Immature natural killer cell (primary cell): Measurements from ENCODE around the gene DHRS3. TPM values are rescaled to one million over a fixed set of nuclear protein-coding genes. Genes with fewer than 3 reads are reported as not detected.

Experiments used
- DNase-seq, 3 donors: peaks; one replicate each; pipeline ENCODE4 v3.0.0; 2022; ENCODE audit warnings: mixed read lengths in 1 of 3
- H3K27ac Mint-ChIP-seq, 6 donors: one replicate each; pipeline ENCODE4 v1.8.0; 2020; ENCODE audit warnings: mixed read lengths in 6 of 6, mild to moderate bottlenecking in 5 of 6, inconsistent platforms in 4 of 6, moderate library complexity in 3 of 6
- H3K27me3 Mint-ChIP-seq, 3 donors: one replicate each; pipeline ENCODE4 v1.8.0; 2020 to 2021; ENCODE audit warnings: low read depth in 3 of 3, mild to moderate bottlenecking in 3 of 3, mixed read lengths in 3 of 3, moderate library complexity in 3 of 3, inconsistent platforms in 1 of 3
- H3K36me3 Mint-ChIP-seq, 3 donors: one replicate each; pipeline ENCODE4 v1.8.0; 2020; ENCODE audit warnings: mixed read lengths in 3 of 3, inconsistent platforms in 2 of 3, mild to moderate bottlenecking in 2 of 3
- H3K4me1 Mint-ChIP-seq, 2 donors: one replicate each; pipeline ENCODE4 v1.8.0; 2020; ENCODE audit warnings: inconsistent platforms in 2 of 2, mild to moderate bottlenecking in 2 of 2, mixed read lengths in 2 of 2, moderate library complexity in 1 of 2
- H3K4me3 Mint-ChIP-seq, 5 donors: one replicate each; pipeline ENCODE4 v1.8.0; 2020; ENCODE audit warnings: mild to moderate bottlenecking in 5 of 5, mixed read lengths in 5 of 5, inconsistent platforms in 3 of 5, moderate library complexity in 3 of 5
- H3K9me3 Mint-ChIP-seq, 6 donors: one replicate each; pipeline ENCODE4 v1.8.0; 2020; ENCODE audit warnings: mild to moderate bottlenecking in 6 of 6, mixed read lengths in 6 of 6, inconsistent platforms in 4 of 6, moderate library complexity in 3 of 6
- polyA plus RNA-seq, 3 donors: library from polyadenylated mRNA; unstranded; fragments of 300-500 nt; fragmentation: Illumina TruSeq; gene quantifications; one replicate each; pipeline ENCODE4 v1.2.3, GENCODE V29; 2021

DHRS3 gene
- polyA plus RNA-seq, 3 donors from 2014 or later = 70.3 to 116 (median 74.3) TPM

- Mint-ChIP-seq H3K36me3 (no peaks in the 10 kb centered on the region), H3K4me1 (peaks cover 19 to 22% of the 10 kb centered on the region in 2 donors), H3K4me3 (no peak overlapping the region), H3K27ac (no peak overlapping the region), H3K27me3 (peaks cover 1 to 6% (median 2%) of the 10 kb centered on the region in 3 donors), H3K9me3 (no peaks in the 10 kb centered on the region)
- no peak for DNase-seq
These were observed 13.6 kb upstream of the DHRS3 start for GRCh38 chr1:12631571-12631970.

- peaks cover 19 to 22% of the 10 kb centered on the region in 2 donors for H3K4me1 Mint-ChIP-seq
- H3K27me3 Mint-ChIP-seq = peaks cover 1 to 7% (median 2%) of the 10 kb centered on the region in 3 donors
- H3K36me3 Mint-ChIP-seq = no peaks in the 10 kb centered on the region
These were observed 13.0 kb upstream of the DHRS3 start for GRCh38 chr1:12630946-12631530.

GRCh38 chr1:12629985-12630760 is 12.2 kb upstream of the DHRS3 start:
- H3K4me3 Mint-ChIP-seq = no peak overlapping the region
- no peak for DNase-seq
- H3K36me3 Mint-ChIP-seq = no peaks in the 10 kb centered on the region
- peaks cover 19 to 22% of the 10 kb centered on the region in 2 donors for H3K4me1 Mint-ChIP-seq
- H3K27ac Mint-ChIP-seq = no peak overlapping the region
- peaks cover 1 to 8% (median 2%) of the 10 kb centered on the region in 3 donors for H3K27me3 Mint-ChIP-seq
- no peaks in the 10 kb centered on the region for H3K9me3 Mint-ChIP-seq

More at GRCh38 chr1:12630946-12631530, 13.0 kb upstream of the DHRS3 start:
- no peak for DNase-seq
- Mint-ChIP-seq H3K9me3 (no peaks in the 10 kb centered on the region), H3K27ac (no peak overlapping the region), H3K4me3 (no peak overlapping the region)

- no peak for DNase-seq
- peaks cover 19 to 22% of the 10 kb centered on the region in 2 donors for H3K4me1 Mint-ChIP-seq
- no peaks in the 10 kb centered on the region for H3K9me3 Mint-ChIP-seq
- H3K27ac Mint-ChIP-seq = no peak overlapping the region
- H3K4me3 Mint-ChIP-seq = no peak overlapping the region
- peaks cover 1 to 8% (median 2%) of the 10 kb centered on the region in 3 donors for H3K27me3 Mint-ChIP-seq
- H3K36me3 Mint-ChIP-seq = no peaks in the 10 kb centered on the region
These were observed 11.5 kb upstream of the DHRS3 start for GRCh38 chr1:12629511-12629956.

- H3K27ac Mint-ChIP-seq = no peak overlapping the region
- DNase-seq = no peak
- H3K4me3 Mint-ChIP-seq = no peak overlapping the region
- peaks cover 0 to 8% (median 5%) of the 10 kb centered on the region in 3 donors for H3K27me3 Mint-ChIP-seq
- H3K4me1 Mint-ChIP-seq = peaks cover 6 to 7% of the 10 kb centered on the region in 2 donors
- no peaks in the 10 kb centered on the region for H3K9me3 Mint-ChIP-seq
- H3K36me3 Mint-ChIP-seq = no peaks in the 10 kb centered on the region
These were observed 9.3 kb upstream of the DHRS3 start for GRCh38 chr1:12627296-12627695.

- peaks cover 0 to 8% (median 5%) of the 10 kb centered on the region in 3 donors for H3K27me3 Mint-ChIP-seq
- no peaks in the 10 kb centered on the region for H3K36me3 Mint-ChIP-seq
- no peak overlapping the region for H3K27ac Mint-ChIP-seq
- DNase-seq = no peak
- H3K4me1 Mint-ChIP-seq = peaks cover 6% of the 10 kb centered on the region in 2 donors
- no peaks in the 10 kb centered on the region for H3K9me3 Mint-ChIP-seq
- no peak overlapping the region for H3K4me3 Mint-ChIP-seq
These were observed 8.9 kb upstream of the DHRS3 start for GRCh38 chr1:12626888-12627287.

- Mint-ChIP-seq H3K27me3 (peaks cover 5 to 10% (median 8%) of the 10 kb centered on the region in 3 donors), H3K4me1 (peaks cover 15 to 19% of the 10 kb centered on the region in 2 donors), H3K4me3 (no peak overlapping the region), H3K9me3 (no peaks in the 10 kb centered on the region), H3K27ac (no peak overlapping the region), H3K36me3 (no peaks in the 10 kb centered on the region)
- DNase-seq = no peak
These were observed 7.3 kb upstream of the DHRS3 start for GRCh38 chr1:12625276-12625675.

GRCh38 chr1:12622506-12622905 is 4.5 kb upstream of the DHRS3 start:
- peaks cover 34 to 37% of the 10 kb centered on the region in 2 donors for H3K4me1 Mint-ChIP-seq
- H3K9me3 Mint-ChIP-seq = no peaks in the 10 kb centered on the region
- H3K27me3 Mint-ChIP-seq = peaks cover 21 to 27% (median 22%) of the 10 kb centered on the region in 3 donors
- H3K36me3 Mint-ChIP-seq = no peaks in the 10 kb centered on the region
- no peak overlapping the region for H3K4me3 Mint-ChIP-seq
- H3K27ac Mint-ChIP-seq = no peak overlapping the region
- DNase-seq = no peak

- H3K9me3 Mint-ChIP-seq = no peaks in the 10 kb centered on the region
- H3K27me3 Mint-ChIP-seq = peaks cover 26 to 33% (median 29%) of the 10 kb centered on the region in 3 donors
These were observed 3.6 kb upstream of the DHRS3 start for GRCh38 chr1:12621346-12622335.

GRCh38 chr1:12620931-12621330 is 2.9 kb upstream of the DHRS3 start:
- peak overlapping the region in 5 of 6 donors; percentile 80 to 93 (median 88) for H3K27ac Mint-ChIP-seq
- H3K4me3 Mint-ChIP-seq = peak overlapping the region; percentile 97 to 100 (median 99)
- DNase-seq = no peak
- no peaks in the 10 kb centered on the region for H3K9me3 Mint-ChIP-seq
- H3K36me3 Mint-ChIP-seq = peaks cover 0 to 3% (median 0%) of the 10 kb centered on the region in 3 donors
- H3K27me3 Mint-ChIP-seq = peaks cover 24 to 36% (median 32%) of the 10 kb centered on the region in 3 donors
- peaks cover 41% of the 10 kb centered on the region in 2 donors for H3K4me1 Mint-ChIP-seq

More at GRCh38 chr1:12621346-12622335, 3.6 kb upstream of the DHRS3 start:
- Mint-ChIP-seq H3K4me3 (peak overlapping the region in 2 of 5 donors; percentile 10 to 40), H3K27ac (no peak overlapping the region), H3K36me3 (peaks cover 0 to 3% (median 0%) of the 10 kb centered on the region in 3 donors), H3K4me1 (peaks cover 34 to 37% of the 10 kb centered on the region in 2 donors)
- no peak for DNase-seq

GRCh38 chr1:12620488-12620865 is 2.5 kb upstream of the DHRS3 start:
- Mint-ChIP-seq H3K36me3 (peaks cover 0 to 3% (median 0%) of the 10 kb centered on the region in 3 donors), H3K27me3 (peaks cover 23 to 39% (median 36%) of the 10 kb centered on the region in 3 donors), H3K9me3 (no peaks in the 10 kb centered on the region), H3K27ac (peak overlapping the region; percentile 80 to 93 (median 86)), H3K4me3 (peak overlapping the region; percentile 97 to 100 (median 99)), H3K4me1 (peaks cover 45 to 46% of the 10 kb centered on the region in 2 donors)
- peak; percentile 74 to 76 (median 75) for DNase-seq

GRCh38 chr1:12619792-12620487 is 1.9 kb upstream of the DHRS3 start:
- H3K9me3 Mint-ChIP-seq = no peaks in the 10 kb centered on the region
- DNase-seq = peak; percentile 76 to 77 (median 77)
- H3K4me3 Mint-ChIP-seq = peak overlapping the region; percentile 97 to 100 (median 99)
- H3K27me3 Mint-ChIP-seq = peaks cover 23 to 40% (median 37%) of the 10 kb centered on the region in 3 donors
- H3K27ac Mint-ChIP-seq = peak overlapping the region; percentile 81 to 93 (median 89)
- H3K4me1 Mint-ChIP-seq = peaks cover 51% of the 10 kb centered on the region in 2 donors
- peaks cover 0 to 3% (median 0%) of the 10 kb centered on the region in 3 donors for H3K36me3 Mint-ChIP-seq
